Activated B cell treated with CpG ODN at 0.5 μM for 24 hours (primary cell): ENCODE results near the gene GLCCI1. TPM values are rescaled to one million over a fixed set of nuclear protein-coding genes. Genes with fewer than 3 reads are reported as not detected.

ENCODE experiments used
- ATAC-seq: fragments of 200-7000 bp; cut with Tn5 transposase; one replicate; pipeline ENCODE4 v1.10.0; 2021; ENCODE audit warnings: low read depth, mild to moderate bottlenecking, moderate library complexity
- CTCF ChIA-PET: fragments of 350-600 bp; sonication (Branson Sonifier 250); formaldehyde crosslinking; loops from one replicate; lab custom pipeline; 2021; ENCODE audit warnings: antibody characterized with exemption; lab: Charles Lee
- POLR2A ChIA-PET: fragments of 350-600 bp; sonication (Branson Sonifier 250); formaldehyde crosslinking; loops from one replicate; lab custom pipeline; 2021; ENCODE audit warnings: antibody characterized with exemption; lab: Charles Lee
- DNase-seq: peaks from one replicate; pipeline ENCODE4 v3.0.0; 2022
- H3K27ac Mint-ChIP-seq: one replicate; pipeline ENCODE4 v1.8.0; 2020; ENCODE audit warnings: mixed read lengths
- H3K27me3 Mint-ChIP-seq: one replicate; pipeline ENCODE4 v1.8.0; 2021; ENCODE audit warnings: mixed read lengths
- H3K36me3 Mint-ChIP-seq: one replicate; pipeline ENCODE4 v1.8.0; 2021; ENCODE audit warnings: low read depth, mixed read lengths
- H3K4me1 Mint-ChIP-seq: one replicate; pipeline ENCODE4 v1.8.0; 2021; ENCODE audit warnings: mixed read lengths
- H3K4me3 Mint-ChIP-seq: one replicate; pipeline ENCODE4 v1.8.0; 2020; ENCODE audit warnings: mild to moderate bottlenecking, mixed read lengths
- H3K9me3 Mint-ChIP-seq: one replicate; pipeline ENCODE4 v1.8.0; 2020; ENCODE audit warnings: mixed read lengths
- intact Hi-C: fragments of 100-400 bp; cut with micrococcal nuclease; formaldehyde crosslinking; loops from one replicate; pipeline ENCODE4 v1.15.1; 2024
- total RNA-seq: library from RNA; stranded (reverse); gene quantifications from 2 replicates; pipeline ENCODE4 v1.2.3, GENCODE V29; 2022
- TF ChIP-seq, protein P1 (sequence below): fragments of 200-600 bp; IDR thresholded peaks from one replicate; pipeline ENCODE4 v1.8.0; 2022; ENCODE audit warnings: antibody characterized with exemption, mild to moderate bottlenecking

The GLCCI1 gene
- total RNA-seq, 1 donor from 2014 or later: 37.4 TPM

DNA sequence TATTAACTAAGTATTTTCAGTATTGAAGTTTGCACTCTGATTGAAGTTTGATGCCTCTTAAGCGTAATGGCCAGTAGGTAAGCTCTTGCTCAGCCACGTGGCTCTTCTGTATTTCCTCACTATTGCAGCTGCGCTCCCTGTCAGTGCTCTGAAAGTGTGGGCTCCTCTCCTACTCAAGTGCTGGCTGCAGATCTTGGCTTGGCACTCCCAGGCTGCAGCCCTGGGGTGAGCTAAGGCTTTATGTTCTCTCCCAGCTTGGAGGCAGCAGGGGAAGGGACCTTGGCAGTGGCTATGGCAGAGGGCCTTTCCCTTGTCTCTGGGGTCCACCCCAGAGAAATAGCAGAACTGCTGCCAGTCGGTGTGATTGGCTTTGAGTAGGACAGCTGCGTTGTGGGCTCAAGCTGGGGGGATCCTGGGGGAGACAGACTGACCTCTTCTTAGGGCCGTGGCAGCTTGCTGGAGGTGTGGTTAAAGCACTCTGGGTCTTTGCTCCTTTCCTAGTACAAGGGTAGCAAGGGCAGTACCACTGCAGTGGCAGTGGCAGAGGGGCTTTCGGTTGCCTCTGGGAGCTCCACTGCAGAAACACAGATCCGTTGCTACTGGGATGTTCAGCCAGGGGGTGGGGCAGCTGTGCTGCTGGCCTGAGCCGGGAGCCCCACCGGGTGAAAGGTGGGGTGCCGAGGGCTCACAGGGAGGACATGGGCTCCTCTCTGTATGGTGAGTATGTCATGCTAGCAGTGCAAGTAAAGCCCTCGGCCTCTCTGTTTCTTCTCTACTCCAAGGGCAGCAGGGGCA, 100.5 kb downstream of the GLCCI1 start:
- ATAC-seq: no peak
- Mint-ChIP-seq H3K4me1 (peaks cover 6% of the 10 kb centered on the region), H3K36me3 (peaks cover 62% of the 10 kb centered on the region)

DNA sequence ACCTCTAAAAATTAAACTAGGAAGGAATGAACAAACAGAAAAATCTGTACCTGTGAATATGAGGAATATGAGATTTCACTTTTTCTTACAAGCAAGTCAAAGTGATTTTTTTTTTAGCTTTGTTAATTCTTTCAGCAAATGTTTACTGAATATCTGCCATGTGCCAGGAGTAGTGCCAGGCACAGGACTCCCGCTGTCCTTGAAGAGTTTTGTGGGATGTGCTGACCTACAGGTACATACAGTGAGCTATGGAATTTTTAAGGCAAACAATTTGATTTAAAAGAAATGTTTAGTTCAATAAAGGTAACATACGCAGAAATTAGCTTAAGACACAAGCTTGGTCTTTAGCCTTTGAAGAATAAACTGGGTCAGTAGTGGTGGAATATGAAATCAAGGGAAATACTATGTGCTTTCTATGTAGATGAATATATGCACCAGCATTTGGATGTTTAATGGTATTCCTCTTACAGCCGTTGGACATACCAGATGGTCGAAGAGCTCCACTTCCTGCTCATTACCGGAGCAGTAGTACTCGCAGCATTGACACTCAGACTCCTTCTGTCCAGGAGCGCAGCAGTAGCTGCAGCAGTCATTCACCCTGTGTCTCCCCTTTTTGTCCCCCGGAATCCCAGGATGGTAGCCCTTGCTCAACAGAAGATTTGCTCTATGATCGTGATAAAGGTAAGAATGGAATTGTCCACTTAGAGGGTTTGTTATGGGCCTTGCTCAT, 102.0 kb downstream of the GLCCI1 start:
- Mint-ChIP-seq H3K4me1 (peaks cover 3% of the 10 kb centered on the region), H3K36me3 (peaks cover 60% of the 10 kb centered on the region)
- CTCF ChIA-PET: interaction anchor here (1.2 kb wide), 1 partner anchor 120 kb away, joined by 3 read pairs; no protein-coding TSS in a partner anchor

More for the DNA sequence above, 100.5 kb downstream of the GLCCI1 start:
- no peak overlapping the region for H3K27ac Mint-ChIP-seq
- no peak overlapping the region for H3K4me3 Mint-ChIP-seq
- TF ChIP-seq, protein P1, sequence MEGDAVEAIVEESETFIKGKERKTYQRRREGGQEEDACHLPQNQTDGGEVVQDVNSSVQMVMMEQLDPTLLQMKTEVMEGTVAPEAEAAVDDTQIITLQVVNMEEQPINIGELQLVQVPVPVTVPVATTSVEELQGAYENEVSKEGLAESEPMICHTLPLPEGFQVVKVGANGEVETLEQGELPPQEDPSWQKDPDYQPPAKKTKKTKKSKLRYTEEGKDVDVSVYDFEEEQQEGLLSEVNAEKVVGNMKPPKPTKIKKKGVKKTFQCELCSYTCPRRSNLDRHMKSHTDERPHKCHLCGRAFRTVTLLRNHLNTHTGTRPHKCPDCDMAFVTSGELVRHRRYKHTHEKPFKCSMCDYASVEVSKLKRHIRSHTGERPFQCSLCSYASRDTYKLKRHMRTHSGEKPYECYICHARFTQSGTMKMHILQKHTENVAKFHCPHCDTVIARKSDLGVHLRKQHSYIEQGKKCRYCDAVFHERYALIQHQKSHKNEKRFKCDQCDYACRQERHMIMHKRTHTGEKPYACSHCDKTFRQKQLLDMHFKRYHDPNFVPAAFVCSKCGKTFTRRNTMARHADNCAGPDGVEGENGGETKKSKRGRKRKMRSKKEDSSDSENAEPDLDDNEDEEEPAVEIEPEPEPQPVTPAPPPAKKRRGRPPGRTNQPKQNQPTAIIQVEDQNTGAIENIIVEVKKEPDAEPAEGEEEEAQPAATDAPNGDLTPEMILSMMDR: no peak
- no peak for DNase-seq
- no peaks in the 10 kb centered on the region for H3K9me3 Mint-ChIP-seq
- ChIA-PET POLR2A (no interaction called here), CTCF (interaction anchor here (0.6 to 1.1 kb wide), 2 partner anchors 16 to 1514 kb away, joined by 3 to 4 read pairs; no protein-coding TSS in a partner anchor)
- no peaks in the 10 kb centered on the region for H3K27me3 Mint-ChIP-seq
- intact Hi-C loops: no loop called here

DNA sequence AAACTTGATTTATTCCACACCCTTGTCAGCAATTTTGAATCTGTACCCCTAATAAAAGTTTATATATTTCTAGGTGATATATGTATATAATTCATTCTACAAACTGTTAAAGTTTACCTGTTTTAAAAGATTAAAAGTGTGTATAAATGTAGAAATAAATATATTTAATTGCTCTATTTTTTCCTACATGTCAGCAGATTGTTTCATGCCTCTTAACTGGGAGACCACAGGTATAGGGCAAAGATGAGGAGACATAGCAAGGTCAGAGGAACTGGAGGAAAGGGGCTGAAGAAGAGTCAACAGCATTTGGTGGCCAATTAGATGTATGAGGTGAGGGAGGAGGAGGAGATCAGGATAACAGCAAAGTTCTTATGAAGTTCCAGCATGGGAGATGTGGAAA, 109.8 kb downstream of the GLCCI1 start:
- H3K9me3 Mint-ChIP-seq: peaks cover 2% of the 10 kb centered on the region
- TF ChIP-seq, protein P1: no peak
- intact Hi-C loops: no loop called here
- H3K4me1 Mint-ChIP-seq: no peaks in the 10 kb centered on the region
- ChIA-PET CTCF (no interaction called here), POLR2A (no interaction called here)
- peaks cover 20% of the 10 kb centered on the region for H3K36me3 Mint-ChIP-seq
- no peak overlapping the region for H3K27ac Mint-ChIP-seq
- no peak for ATAC-seq
- H3K4me3 Mint-ChIP-seq: no peak overlapping the region
- DNase-seq: no peak
- H3K27me3 Mint-ChIP-seq: no peaks in the 10 kb centered on the region

More for the DNA sequence above, 102.0 kb downstream of the GLCCI1 start:
- Mint-ChIP-seq H3K9me3 (no peaks in the 10 kb centered on the region), H3K4me3 (no peak overlapping the region), H3K27ac (no peak overlapping the region), H3K27me3 (no peaks in the 10 kb centered on the region)
- ATAC-seq (no peak), DNase-seq (no peak)
- POLR2A ChIA-PET: no interaction called here
- TF ChIP-seq, protein P1: no peak
- intact Hi-C loops: loop anchor here (2.0 kb wide), 1 partner anchor 14 kb away; no protein-coding TSS in a partner anchor

DNA sequence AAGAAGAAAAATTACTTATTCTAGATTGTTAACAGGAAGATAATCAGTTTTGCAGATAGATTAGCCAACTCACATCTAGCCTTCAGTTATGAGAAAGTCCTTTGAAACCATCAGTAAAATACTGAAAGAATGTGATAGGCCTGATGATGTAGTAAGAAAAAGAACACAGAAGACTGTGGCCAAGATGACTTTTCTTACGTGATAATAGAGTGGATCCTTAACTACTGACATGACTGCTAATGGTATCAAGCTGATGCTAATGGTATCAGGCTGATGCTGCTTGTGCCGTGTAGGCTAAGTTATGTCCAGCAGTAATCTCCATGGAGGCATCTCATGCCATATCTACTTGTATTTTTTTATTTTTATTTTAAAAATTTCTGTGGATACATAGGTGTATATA, 114.2 kb downstream of the GLCCI1 start:
- peaks cover 45% of the 10 kb centered on the region for H3K36me3 Mint-ChIP-seq
- CTCF ChIA-PET: no interaction called here
- H3K27ac Mint-ChIP-seq: no peak overlapping the region
- intact Hi-C loops: no loop called here
- ATAC-seq (no peak), DNase-seq (no peak)
- TF ChIP-seq, protein P1: no peak
- no peaks in the 10 kb centered on the region for H3K4me1 Mint-ChIP-seq
- no peaks in the 10 kb centered on the region for H3K27me3 Mint-ChIP-seq
- H3K9me3 Mint-ChIP-seq: peaks cover under 1% of the 10 kb centered on the region
- POLR2A ChIA-PET: no interaction called here
- H3K4me3 Mint-ChIP-seq: no peak overlapping the region

DNA sequence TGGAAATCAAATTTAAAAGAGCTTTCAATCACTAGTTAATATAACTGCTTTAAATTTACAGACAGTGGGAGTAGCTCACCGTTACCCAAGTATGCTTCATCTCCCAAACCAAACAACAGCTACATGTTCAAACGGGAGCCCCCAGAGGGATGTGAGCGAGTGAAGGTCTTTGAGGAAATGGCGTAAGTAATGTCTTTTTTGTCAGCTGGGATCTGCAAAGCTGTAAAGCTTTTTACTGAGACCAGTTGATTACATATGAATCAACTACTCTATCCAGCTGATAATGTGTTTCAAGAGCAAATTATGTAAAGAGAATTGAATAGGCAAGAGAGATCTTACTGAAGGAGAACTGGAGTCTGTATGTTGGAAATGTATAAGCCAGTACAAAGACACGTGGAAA, 116.2 kb downstream of the GLCCI1 start:
- intact Hi-C loops: no loop called here
- Mint-ChIP-seq H3K4me1 (no peaks in the 10 kb centered on the region), H3K36me3 (peaks cover 51% of the 10 kb centered on the region), H3K4me3 (no peak overlapping the region), H3K9me3 (no peaks in the 10 kb centered on the region), H3K27me3 (no peaks in the 10 kb centered on the region), H3K27ac (no peak overlapping the region)
- ATAC-seq (no peak), DNase-seq (no peak)
- TF ChIP-seq, protein P1: no peak
- POLR2A ChIA-PET: interaction anchor here (0.6 kb wide), 1 partner anchor 116 kb away, joined by 3 read pairs; the partner anchor contains the start of gene GLCCI1
- CTCF ChIA-PET: interaction anchor here (1.0 kb wide), 2 partner anchors 16 to 105 kb away, joined by 3 to 5 read pairs; no protein-coding TSS in a partner anchor
